ENCODE measurements around the gene FLNC.

- TF ChIP-seq, protein P1, sequence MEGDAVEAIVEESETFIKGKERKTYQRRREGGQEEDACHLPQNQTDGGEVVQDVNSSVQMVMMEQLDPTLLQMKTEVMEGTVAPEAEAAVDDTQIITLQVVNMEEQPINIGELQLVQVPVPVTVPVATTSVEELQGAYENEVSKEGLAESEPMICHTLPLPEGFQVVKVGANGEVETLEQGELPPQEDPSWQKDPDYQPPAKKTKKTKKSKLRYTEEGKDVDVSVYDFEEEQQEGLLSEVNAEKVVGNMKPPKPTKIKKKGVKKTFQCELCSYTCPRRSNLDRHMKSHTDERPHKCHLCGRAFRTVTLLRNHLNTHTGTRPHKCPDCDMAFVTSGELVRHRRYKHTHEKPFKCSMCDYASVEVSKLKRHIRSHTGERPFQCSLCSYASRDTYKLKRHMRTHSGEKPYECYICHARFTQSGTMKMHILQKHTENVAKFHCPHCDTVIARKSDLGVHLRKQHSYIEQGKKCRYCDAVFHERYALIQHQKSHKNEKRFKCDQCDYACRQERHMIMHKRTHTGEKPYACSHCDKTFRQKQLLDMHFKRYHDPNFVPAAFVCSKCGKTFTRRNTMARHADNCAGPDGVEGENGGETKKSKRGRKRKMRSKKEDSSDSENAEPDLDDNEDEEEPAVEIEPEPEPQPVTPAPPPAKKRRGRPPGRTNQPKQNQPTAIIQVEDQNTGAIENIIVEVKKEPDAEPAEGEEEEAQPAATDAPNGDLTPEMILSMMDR (IDR thresholded peaks at IDR 0.05; ENCODE audit: low read depth, low read length, poor library complexity, severe bottlenecking) = no peak
- no peak for TF ChIP-seq EZH2phosphoT487 (IDR thresholded peaks at IDR 0.05; ENCODE audit: borderline replicate concordance, low read length)
Observed at GRCh38 chr7:128873234-128873633, 43.0 kb downstream of the FLNC start.

Measured in DOHH2 (cell line).